GM18861 (cell line): Measurements from ENCODE around the gene DISP2.

Experiments used
- ATAC-seq: cut with Tn5 transposase; IDR thresholded peaks from one replicate; pipeline ENCODE4 v1.9.1; 2021; ENCODE audit not compliant: unreplicated experiment

Gene DISP2

DNA sequence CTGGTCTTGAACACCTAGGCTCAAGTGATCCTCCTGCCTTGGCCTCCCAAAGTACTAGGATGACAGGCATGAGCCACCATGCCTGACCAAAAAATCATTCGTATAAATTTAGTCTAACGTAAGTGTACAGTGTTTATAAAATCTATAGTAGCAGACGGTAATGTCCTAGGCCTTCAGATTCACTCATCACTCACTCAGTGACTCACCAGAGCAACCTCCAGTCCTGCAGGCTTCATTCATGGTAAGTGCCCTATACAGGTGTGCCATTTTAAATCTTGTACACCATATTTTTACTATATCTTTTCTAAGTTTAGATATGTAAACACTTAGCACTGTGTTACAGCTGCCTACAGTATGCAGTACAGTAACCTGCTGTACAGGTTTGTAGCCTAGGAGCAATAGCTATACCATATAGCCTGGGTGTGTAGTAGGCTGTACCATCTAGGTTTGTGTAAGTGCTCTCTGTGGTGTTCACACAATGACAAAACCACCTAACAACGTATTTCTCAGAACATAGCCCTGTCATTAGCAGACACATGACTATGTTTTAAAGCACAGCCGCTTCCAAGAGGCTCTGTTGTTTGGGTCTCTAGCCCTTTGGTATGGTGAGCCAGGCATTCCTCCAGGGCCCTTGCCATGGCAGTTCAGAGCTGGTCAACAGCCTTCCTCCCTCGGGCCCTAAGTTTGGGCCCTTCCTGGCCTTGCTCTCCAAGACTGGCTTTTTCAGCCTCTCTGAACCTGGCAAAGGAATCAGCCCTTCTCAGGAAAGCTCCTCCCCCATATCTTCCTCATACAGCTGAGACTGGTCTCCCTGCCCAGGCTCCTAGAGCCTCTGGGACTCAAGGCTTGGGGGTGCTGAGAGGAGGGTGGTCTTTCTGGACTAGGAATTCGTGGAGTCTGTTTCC is 15.4 kb upstream of the DISP2 start:
- ATAC-seq, result no peak

- no peak for ATAC-seq
Observed at GRCh38 chr15:40343512-40343911, 14.5 kb upstream of the DISP2 start.

- ATAC-seq, result no peak
Observed at GRCh38 chr15:40344217-40344616, 13.8 kb upstream of the DISP2 start.

GRCh38 chr15:40344631-40345120 is 13.3 kb upstream of the DISP2 start:
- ATAC-seq, result no peak

DNA sequence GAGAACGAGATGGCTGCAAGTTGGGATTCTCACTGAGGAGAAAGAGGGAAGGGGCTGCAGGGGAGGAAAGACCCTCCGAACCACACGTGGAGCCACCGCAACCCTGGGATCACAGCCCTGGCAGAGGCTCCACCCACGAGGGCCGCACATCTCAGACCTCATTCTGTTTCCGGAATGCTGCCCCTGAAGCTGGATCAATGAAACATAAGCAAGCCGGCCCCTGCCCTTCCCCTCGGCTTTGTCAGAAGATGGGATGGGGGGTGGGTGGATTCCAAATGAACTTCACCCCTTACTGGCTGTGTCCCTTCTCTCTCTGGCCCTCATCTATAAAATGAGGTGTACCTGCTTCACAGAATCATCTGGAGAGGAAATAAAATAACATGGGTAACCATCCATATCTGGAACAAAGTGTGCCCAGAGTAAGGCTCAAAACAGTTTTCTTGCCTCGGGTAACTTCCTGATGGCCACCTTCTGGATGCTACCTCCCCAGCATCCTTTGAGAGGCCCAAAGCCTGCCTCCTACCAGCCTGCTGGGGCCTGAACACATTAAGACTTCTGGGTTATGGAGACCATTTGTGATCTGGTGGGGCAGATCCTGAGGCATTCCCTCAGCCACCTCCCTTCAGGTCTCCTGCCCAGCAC is 12.7 kb upstream of the DISP2 start:
- ATAC-seq, result no peak

- ATAC-seq, result no peak
Observed at GRCh38 chr15:40345867-40346578, 12.0 kb upstream of the DISP2 start.

GRCh38 chr15:40346579-40347558 is 11.2 kb upstream of the DISP2 start:
- no peak for ATAC-seq

GRCh38 chr15:40347559-40348473 is 10.2 kb upstream of the DISP2 start:
- no peak for ATAC-seq

GRCh38 chr15:40348474-40348870 is 9.5 kb upstream of the DISP2 start:
- no peak for ATAC-seq

DNA sequence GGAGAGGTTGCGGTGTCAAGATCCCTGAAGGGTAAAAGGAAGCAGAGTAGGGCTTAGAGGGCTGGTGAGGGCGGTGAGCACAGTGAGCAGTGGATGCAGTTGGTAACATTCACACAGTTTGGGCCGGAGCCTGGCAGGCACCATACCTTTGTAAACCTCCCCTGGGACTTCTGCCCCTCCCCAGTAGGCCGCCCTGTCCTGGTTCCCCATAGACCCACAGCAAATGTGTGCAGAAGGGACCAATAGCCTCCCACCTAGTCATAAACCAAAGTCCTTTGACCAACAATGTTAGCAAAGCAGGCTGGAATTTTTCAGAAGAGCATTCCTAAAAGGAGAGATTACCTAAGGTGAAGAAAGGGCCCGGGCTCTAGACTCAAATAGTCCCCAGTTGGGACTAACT is 8.9 kb upstream of the DISP2 start:
- no peak for ATAC-seq

DNA sequence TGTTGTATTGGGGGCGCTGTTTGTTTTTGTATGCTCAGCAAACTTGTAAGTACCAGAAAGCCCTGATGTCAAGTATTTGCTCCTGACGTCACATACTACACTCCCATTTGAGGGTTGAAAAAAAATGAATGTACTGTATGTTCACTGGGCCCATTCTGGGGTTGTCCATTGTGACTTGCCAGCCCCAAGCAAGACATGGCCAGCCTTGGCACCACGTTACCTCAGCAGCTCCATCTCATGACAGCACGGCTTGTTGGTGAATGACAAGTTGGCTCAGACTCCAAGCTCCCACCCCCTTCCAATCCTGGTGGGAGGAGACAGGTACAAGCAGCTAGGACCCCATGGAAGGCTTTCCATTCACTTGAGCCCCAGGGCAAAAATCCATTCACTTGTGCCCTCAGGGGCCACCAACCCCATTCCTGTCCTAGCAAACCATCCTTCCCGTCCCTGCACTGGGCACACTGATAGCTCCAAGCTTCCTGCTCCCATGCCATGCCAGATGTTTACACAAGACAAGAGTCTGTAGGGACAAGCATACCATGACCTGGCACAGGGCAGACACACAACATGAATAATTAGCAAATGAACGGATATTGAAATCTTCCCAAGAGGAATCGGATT is 5.6 kb upstream of the DISP2 start:
- no peak for ATAC-seq

- no peak for ATAC-seq
Observed at GRCh38 chr15:40353697-40354096, 4.3 kb upstream of the DISP2 start.

DNA sequence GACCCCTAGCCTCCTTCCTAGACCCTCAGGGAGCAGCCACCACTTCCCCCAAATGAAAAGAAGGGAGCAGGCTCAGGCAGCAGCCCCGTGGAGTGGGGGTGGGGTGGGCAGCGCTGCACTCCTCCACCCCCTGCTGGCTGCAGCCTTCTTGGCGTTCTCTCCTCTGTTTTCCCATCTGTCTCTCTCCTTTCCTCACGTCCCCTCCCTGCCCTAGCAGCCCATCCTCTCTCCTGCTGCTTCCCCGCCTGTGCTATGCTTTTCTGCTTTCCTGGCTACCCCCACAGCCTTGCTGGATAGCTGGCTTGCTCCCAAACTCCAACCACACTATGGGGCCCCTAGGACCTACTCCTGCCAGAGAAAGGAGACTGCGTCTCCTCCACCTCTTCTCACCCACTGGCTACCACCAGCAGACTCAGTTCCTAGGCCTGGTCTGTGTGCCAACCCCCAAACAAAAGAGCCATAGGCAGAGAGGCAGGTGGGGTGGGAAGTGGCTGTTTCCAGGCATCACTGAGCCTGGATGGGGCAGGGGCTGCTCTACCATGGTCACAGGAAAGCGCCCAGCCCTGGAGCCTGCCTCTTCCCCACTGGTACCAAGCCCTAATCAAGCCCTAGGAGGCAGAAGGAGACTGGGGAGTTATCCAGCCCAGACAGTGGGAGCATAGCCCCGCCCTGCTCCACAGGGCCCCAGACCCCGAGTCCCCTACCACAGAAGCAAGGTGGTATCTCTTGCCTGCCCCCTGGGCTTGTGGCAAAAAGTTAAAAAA is 3.4 kb upstream of the DISP2 start:
- ATAC-seq, result no peak

DNA sequence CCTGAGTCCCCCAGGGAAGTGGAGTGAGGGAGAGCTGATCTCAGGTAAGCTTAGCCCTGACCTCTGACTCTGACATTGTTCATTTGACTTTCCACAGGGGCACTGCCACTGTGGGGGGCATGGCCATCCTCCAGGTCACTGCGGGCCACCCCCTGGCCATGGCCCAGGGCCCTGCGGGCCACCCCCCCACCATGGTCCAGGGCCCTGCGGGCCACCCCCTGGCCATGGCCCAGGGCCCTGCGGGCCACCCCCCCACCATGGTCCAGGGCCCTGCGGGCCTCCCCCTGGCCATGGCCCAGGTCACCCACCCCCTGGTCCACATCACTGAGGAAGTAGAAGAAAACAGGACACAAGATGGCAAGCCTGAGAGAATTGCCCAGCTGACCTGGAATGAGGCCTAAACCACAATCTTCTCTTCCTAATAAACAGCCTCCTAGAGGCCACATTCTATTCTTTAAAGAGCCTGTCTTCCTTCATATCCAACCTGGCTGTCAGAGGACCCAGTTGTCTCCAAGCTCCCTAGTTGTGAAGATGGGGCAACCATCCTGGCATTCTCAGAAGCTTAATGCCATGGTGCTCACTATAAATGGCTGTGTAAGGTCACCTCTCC is 1.9 kb upstream of the DISP2 start:
- ATAC-seq, result no peak

DNA sequence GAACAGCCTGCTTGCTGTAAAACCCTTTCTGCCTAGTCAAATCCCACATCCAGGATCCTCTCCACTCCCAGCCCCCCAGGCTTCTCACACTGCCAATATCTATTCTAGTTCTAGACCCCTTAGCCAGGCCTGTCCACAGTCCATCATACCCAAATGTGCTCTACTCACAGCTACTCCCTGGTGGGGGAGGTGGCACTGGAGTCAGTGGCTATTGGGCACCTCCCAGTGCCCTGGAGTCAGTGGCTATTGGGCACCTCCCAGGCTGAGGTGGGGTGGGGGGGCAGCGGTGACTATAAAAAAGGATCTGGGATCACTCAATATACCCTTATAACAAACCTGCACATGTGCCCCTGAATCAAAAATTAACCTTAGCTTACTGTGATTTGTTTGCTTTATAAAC is 773 bp upstream of the DISP2 start:
- ATAC-seq, result no peak

DNA sequence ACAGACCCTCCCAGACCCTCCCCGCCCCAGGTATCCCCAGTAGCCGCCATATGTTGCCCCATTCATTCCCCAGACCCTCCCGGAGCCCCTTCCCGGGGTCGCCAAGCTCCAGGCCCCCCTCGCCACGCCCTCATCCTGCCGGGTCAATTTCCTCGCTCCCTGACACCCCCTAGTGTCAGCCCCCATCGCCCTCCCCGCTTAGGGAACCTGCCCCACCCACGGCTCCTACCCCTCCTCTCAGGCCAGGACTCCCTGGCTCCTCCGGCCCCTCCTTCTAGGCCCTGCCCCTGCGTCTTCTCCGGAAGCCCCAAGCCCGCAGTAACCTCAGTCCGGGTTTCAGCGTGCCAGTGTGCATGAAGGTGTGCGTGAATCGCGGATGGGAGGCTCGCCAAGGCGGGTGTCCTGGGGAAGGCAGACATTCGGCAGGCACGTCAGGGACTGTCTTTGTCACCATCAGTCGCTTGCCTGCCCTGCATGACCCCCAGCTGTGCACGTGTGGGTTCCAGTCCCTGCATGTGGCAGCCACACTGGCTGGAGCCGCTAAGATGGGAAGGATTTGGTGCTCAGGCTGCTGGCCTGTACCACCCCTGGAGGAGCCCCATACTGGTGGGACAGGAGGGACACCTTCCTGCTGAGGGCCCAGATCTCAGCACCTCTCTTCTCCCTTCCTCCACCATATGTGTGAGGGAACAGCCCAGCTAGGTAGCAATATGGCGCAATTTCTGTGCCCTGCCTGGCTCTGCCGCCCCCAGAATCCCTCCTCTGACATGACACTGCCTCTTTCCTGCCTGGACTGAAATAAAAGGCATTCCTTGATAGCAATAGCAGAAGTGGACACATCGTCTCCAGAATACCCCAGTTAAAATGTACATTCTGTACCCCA is 693 bp downstream of the DISP2 start:
- no peak for ATAC-seq

DNA sequence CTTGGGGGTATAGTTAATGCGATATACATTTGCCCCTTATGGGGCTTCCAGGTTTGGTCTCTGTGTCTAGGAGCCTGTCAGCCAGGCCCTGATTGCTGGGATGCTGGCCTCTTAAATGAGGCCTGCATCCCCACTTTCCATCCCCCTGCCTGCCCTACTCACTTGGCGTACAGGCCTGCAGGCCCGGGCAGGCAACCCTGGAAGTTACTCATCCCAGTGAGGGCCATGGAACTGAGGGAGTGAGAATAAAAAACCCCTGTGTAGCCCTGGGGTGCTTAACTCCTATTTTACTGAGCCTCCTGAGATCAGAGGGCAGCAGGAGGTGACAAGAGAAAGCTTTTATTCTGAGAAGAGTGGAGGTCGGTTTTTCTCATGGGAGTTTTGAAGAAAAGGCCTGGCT is 2.0 kb downstream of the DISP2 start:
- no peak for ATAC-seq
